Thyroid gland (tissue), 4 donors: Measurements from ENCODE around the gene FREM3. TPM values are rescaled to one million over a fixed set of nuclear protein-coding genes. Genes with fewer than 3 reads are reported as not detected.

Source experiments
- DNase-seq, 2 donors: peaks; one replicate each; pipeline ENCODE4 v3.0.0-alpha.2; 2019
- H3K27ac ChIP-seq, 3 donors: fragments of 200-600 bp; sonication (generic); 1 replicate in 2 of 3; 2 replicates in 1 of 3; pipeline ENCODE4 v1.5.1; 2016 to 2019; ENCODE audit warnings: mild to moderate bottlenecking in 1 of 3, moderate library complexity in 1 of 3
- H3K27me3 ChIP-seq: fragments of 200-600 bp; sonication (generic); one replicate; pipeline ENCODE4 v1.5.1; 2019
- H3K36me3 ChIP-seq, 2 donors: fragments of 200-600 bp; sonication (generic); one replicate each; pipeline ENCODE4 v1.5.1; 2016 to 2019
- H3K4me1 ChIP-seq, 2 donors: fragments of 200-600 bp; sonication (generic); one replicate each; pipeline ENCODE4 v1.5.1; 2017 to 2019
- H3K4me3 ChIP-seq, 3 donors: fragments of 200-600 bp; sonication (generic); replicated peaks in 1 of 3; 1 replicate in 2 of 3; 2 replicates in 1 of 3; pipeline ENCODE4 v1.5.1; 2016; ENCODE audit warnings: mild to moderate bottlenecking in 1 of 3
- H3K9me3 ChIP-seq: fragments of 200-600 bp; sonication (generic); one replicate; pipeline ENCODE4 v1.5.1; 2017
- CTCF ChIP-seq, 6 experiments: fragments of 200-600 bp in 3 of 6; fragments of 450-650 bp in 3 of 6; sonication (generic) in 3 of 6; IDR thresholded peaks; one replicate each; pipeline ENCODE4 v1.5.1; 2016 to 2019; ENCODE audit warnings: antibody characterized with exemption in 6 of 6, mild to moderate bottlenecking in 2 of 6, inconsistent platforms in 1 of 6, moderate library complexity in 1 of 6
- POLR2A ChIP-seq, 2 donors: fragments of 450-650 bp; IDR thresholded peaks; one replicate each; pipeline ENCODE4 v1.6.1; 2017; ENCODE audit warnings: antibody characterized with exemption in 2 of 2, mild to moderate bottlenecking in 2 of 2, moderate library complexity in 1 of 2
- WGBS, 2 donors: methylation state at CpG; one replicate each; pipeline ENCODE4 v1.1.5; 2017; 5-methylcytosine and 5-hydroxymethylcytosine counted together
- intact Hi-C: fragments of 100-400 bp; cut with DNase I; formaldehyde crosslinking; loops from one replicate; pipeline ENCODE4 v1.15.1; 2023
- total RNA-seq, 4 donors: library from RNA; depleted of rRNA; stranded (reverse); fragments of >200 nt; gene quantifications; one replicate each; pipeline ENCODE4 v1.2.3, GENCODE V29; 2016

The FREM3 gene
- total RNA-seq, 4 donors from 2014 or later: not detected

GRCh38 chr4:143667461-143667860 is 33.0 kb downstream of the FREM3 start:
- intact Hi-C loops: no loop called here
- Histone ChIP-seq H3K27me3 (no peaks in the 10 kb centered on the region), H3K4me3 (no peak overlapping the region), H3K27ac (peak overlapping the region in 2 of 3 donors; percentile 7 to 32), H3K36me3 (no peaks in the 10 kb centered on the region), H3K9me3 (no peaks in the 10 kb centered on the region), H3K4me1 (peaks cover 6 to 14% of the 10 kb centered on the region in 2 donors)
- no peak for TF ChIP-seq POLR2A (IDR thresholded peaks at IDR 0.05)
- TF ChIP-seq CTCF (IDR thresholded peaks at IDR 0.05): no peak
- peak; percentile 37 to 67 for DNase-seq
- WGBS, 2 donors: 1 to 8% methylated on average over 4 of the region's 4 CpGs

GRCh38 chr4:143658336-143658735 is 42.1 kb downstream of the FREM3 start:
- H3K4me3 ChIP-seq: no peak overlapping the region
- H3K4me1 ChIP-seq: no peaks in the 10 kb centered on the region
- no peak for DNase-seq
- intact Hi-C loops: no loop called here
- no peaks in the 10 kb centered on the region for H3K36me3 ChIP-seq
- H3K27ac ChIP-seq: no peak overlapping the region
- H3K27me3 ChIP-seq: no peaks in the 10 kb centered on the region
- H3K9me3 ChIP-seq: no peaks in the 10 kb centered on the region
- 88 to 99% methylated on average over 4 of the region's 4 CpGs for WGBS, 2 donors
- TF ChIP-seq POLR2A (IDR thresholded peaks at IDR 0.05): no peak

- 86 to 87% methylated on average over 1 of the region's 1 CpG for WGBS, 2 donors
- DNase-seq: no peak
- Histone ChIP-seq H3K4me1 (no peaks in the 10 kb centered on the region), H3K27ac (no peak overlapping the region), H3K27me3 (no peaks in the 10 kb centered on the region), H3K9me3 (no peaks in the 10 kb centered on the region), H3K4me3 (no peak overlapping the region), H3K36me3 (no peaks in the 10 kb centered on the region)
- TF ChIP-seq CTCF (IDR thresholded peaks at IDR 0.05) (no peak), POLR2A (IDR thresholded peaks at IDR 0.05) (no peak)
- intact Hi-C loops: no loop called here
These were observed 45.9 kb downstream of the FREM3 start for GRCh38 chr4:143654571-143654970.

GRCh38 chr4:143653031-143653430 is 47.4 kb downstream of the FREM3 start:
- no peaks in the 10 kb centered on the region for H3K27me3 ChIP-seq
- WGBS, 2 donors: 88 to 92% methylated on average over 3 of the region's 3 CpGs
- H3K27ac ChIP-seq: no peak overlapping the region
- H3K9me3 ChIP-seq: no peaks in the 10 kb centered on the region
- H3K4me3 ChIP-seq: no peak overlapping the region
- no peaks in the 10 kb centered on the region for H3K4me1 ChIP-seq
- DNase-seq: no peak
- no peaks in the 10 kb centered on the region for H3K36me3 ChIP-seq
- intact Hi-C loops: no loop called here
- no peak for TF ChIP-seq POLR2A (IDR thresholded peaks at IDR 0.05)
- no peak for TF ChIP-seq CTCF (IDR thresholded peaks at IDR 0.05)

- H3K9me3 ChIP-seq: no peaks in the 10 kb centered on the region
- intact Hi-C loops: no loop called here
- no peak overlapping the region for H3K4me3 ChIP-seq
- H3K27me3 ChIP-seq: no peaks in the 10 kb centered on the region
- DNase-seq: no peak
- H3K36me3 ChIP-seq: no peaks in the 10 kb centered on the region
- TF ChIP-seq CTCF (IDR thresholded peaks at IDR 0.05) (no peak), POLR2A (IDR thresholded peaks at IDR 0.05) (no peak)
- H3K27ac ChIP-seq: no peak overlapping the region
- no peaks in the 10 kb centered on the region for H3K4me1 ChIP-seq
These were observed 57.1 kb downstream of the FREM3 start for GRCh38 chr4:143643399-143643798.

- no peak for DNase-seq
- intact Hi-C loops: no loop called here
- no peaks in the 10 kb centered on the region for H3K4me1 ChIP-seq
- H3K9me3 ChIP-seq: no peaks in the 10 kb centered on the region
- TF ChIP-seq POLR2A (IDR thresholded peaks at IDR 0.05): no peak
- TF ChIP-seq CTCF (IDR thresholded peaks at IDR 0.05): no peak
- H3K27ac ChIP-seq: no peak overlapping the region
- WGBS, 2 donors: 83 to 93% methylated on average over 1 of the region's 1 CpG
- H3K4me3 ChIP-seq: no peak overlapping the region
- no peaks in the 10 kb centered on the region for H3K27me3 ChIP-seq
- no peaks in the 10 kb centered on the region for H3K36me3 ChIP-seq
These were observed 57.9 kb downstream of the FREM3 start for GRCh38 chr4:143642611-143643010.
